A549 (cell line): Measurements from ENCODE around the gene ZNF511. TPM values are rescaled to one million over a fixed set of nuclear protein-coding genes. Genes with fewer than 3 reads are reported as not detected.

Experiments used
- ATAC-seq, 2 experiments: fragments of 200-7000 bp in 1 of 2; fragments of >200 bp in 1 of 2; cut with Nextera tagmentation in 1 of 2; cut with Tn5 transposase in 1 of 2; 3 replicates each; pipeline versions ENCODE4 v1.8.0 to v1.9.1; 2018 to 2020; ENCODE audit warnings: mild to moderate bottlenecking in 1 of 2, moderate library complexity in 1 of 2
- CTCF ChIA-PET: fragments of 300-600 bp; sonication (Branson Sonifier 250); formaldehyde crosslinking; extraction: SDS; loops from one replicate; lab custom pipeline; 2021; ENCODE audit warnings: antibody characterized with exemption, inconsistent platforms; lab: Yijun Ruan, JAX
- POLR2A ChIA-PET: fragments of 350-600 bp; formaldehyde crosslinking; extraction: SDS; loops from one replicate; lab custom pipeline; 2021; ENCODE audit warnings: antibody characterized with exemption, inconsistent platforms; lab: Yijun Ruan, JAX
- DNase-seq, 2 experiments: peaks; one replicate each; pipeline versions ENCODE4 v3.0.0 to v3.0.0-alpha.2; 2011 to 2016; ENCODE audit warnings: low read depth in 1 of 2, low spot score in 1 of 2
- FAIRE-seq: peaks from 2 replicates; lab custom pipeline; 2011; peaks lifted over from hg19 to GRCh38; lab: Jason Lieb, UNC
- H3K27ac ChIP-seq, 2 experiments: fragments of >200 bp; sonication (Bioruptor Twin); formaldehyde crosslinking; 3 replicates each; pipeline ENCODE4 v1.5.1; 2016 to 2017
- H3K4me1 ChIP-seq: fragments of >200 bp; sonication (Bioruptor Twin); formaldehyde crosslinking; 3 replicates; pipeline ENCODE4 v1.6.1; 2016
- H3K4me2 ChIP-seq: fragments of >200 bp; sonication (Bioruptor Twin); formaldehyde crosslinking; 3 replicates; pipeline ENCODE4 v1.6.1; 2016
- H3K4me3 ChIP-seq: fragments of >200 bp; sonication (Bioruptor Twin); formaldehyde crosslinking; 3 replicates; pipeline ENCODE4 v1.5.1; 2016
- H3K9me3 ChIP-seq: fragments of >200 bp; sonication (Bioruptor Twin); formaldehyde crosslinking; 3 replicates; pipeline ENCODE4 v1.6.1; 2016
- ATOH8 ChIP-seq: fragments of 250-450 bp; sonication (Bioruptor Pico); IDR thresholded peaks from 2 replicates; pipeline ENCODE4 v1.5.0; 2020; ENCODE audit warnings: low read depth, mild to moderate bottlenecking, moderate library complexity
- BHLHE40 ChIP-seq: IDR thresholded peaks from 2 replicates; pipeline ENCODE4 v1.6.1; 2012; ENCODE audit warnings: low read depth, low read length, inconsistent platforms
- CBX8 ChIP-seq: fragments of 200-600 bp; sonication (generic); IDR thresholded peaks from 2 replicates; pipeline ENCODE4 v1.6.1; 2016
- CHD4 ChIP-seq: fragments of 200-600 bp; sonication (generic); IDR thresholded peaks from 2 replicates; pipeline ENCODE4 v1.6.1; 2016; ENCODE audit warnings: antibody characterized with exemption, mild to moderate bottlenecking, borderline replicate concordance
- CTCF ChIP-seq: fragments of >200 bp; sonication (Bioruptor Twin); formaldehyde crosslinking; IDR thresholded peaks from 3 replicates; pipeline ENCODE4 v1.5.1; 2016
- E2F6 ChIP-seq: IDR thresholded peaks from 2 replicates; pipeline ENCODE4 v1.6.1; 2012; ENCODE audit warnings: low read depth, borderline replicate concordance
- EHF ChIP-seq: fragments of 250-450 bp; sonication (Bioruptor Pico); IDR thresholded peaks from 2 replicates; pipeline ENCODE4 v1.5.0; 2020; ENCODE audit warnings: mild to moderate bottlenecking
- EHMT2 ChIP-seq: fragments of 200-600 bp; sonication (generic); IDR thresholded peaks from 2 replicates; pipeline ENCODE4 v1.6.1; 2016; ENCODE audit warnings: antibody characterized with exemption, low read depth, mild to moderate bottlenecking, moderate library complexity
- ESRRA ChIP-seq: fragments of 150-350 bp; IDR thresholded peaks from 2 replicates; pipeline ENCODE4 v1.6.1; 2014; ENCODE audit warnings: mild to moderate bottlenecking, low read length, borderline replicate concordance
- HMGXB4 ChIP-seq: fragments of 250-450 bp; sonication (Bioruptor Pico); IDR thresholded peaks from 2 replicates; pipeline ENCODE4 v1.5.0; 2021; ENCODE audit warnings: mild to moderate bottlenecking, moderate library complexity, borderline replicate concordance
- JUN ChIP-seq, 2 experiments: fragments of >200 bp; sonication (Bioruptor Twin); formaldehyde crosslinking; IDR thresholded peaks; 2 replicates in 1 of 2; 3 replicates in 1 of 2; pipeline ENCODE4 v1.6.1; 2016 to 2017
- KDM1A ChIP-seq: fragments of 200-600 bp; sonication (generic); IDR thresholded peaks from 2 replicates; pipeline ENCODE4 v1.6.1; 2016; ENCODE audit warnings: low read depth, mild to moderate bottlenecking
- PHF8 ChIP-seq: fragments of 200-600 bp; sonication (generic); IDR thresholded peaks from 2 replicates; pipeline ENCODE4 v1.6.1; 2016; ENCODE audit warnings: low read depth, mild to moderate bottlenecking, antibody characterized with exemption, moderate library complexity, borderline replicate concordance
- RFX5 ChIP-seq: fragments of 450-650 bp; IDR thresholded peaks from 2 replicates; pipeline ENCODE4 v1.7.1; 2014; ENCODE audit warnings: antibody characterized with exemption, mild to moderate bottlenecking, moderate library complexity
- SMC3 ChIP-seq: fragments of >200 bp; sonication (Bioruptor Twin); formaldehyde crosslinking; IDR thresholded peaks from 3 replicates; pipeline ENCODE4 v1.6.1; 2018; ENCODE audit warnings: inconsistent platforms
- SREBF2 ChIP-seq: fragments of 450-650 bp; IDR thresholded peaks from 2 replicates; pipeline ENCODE4 v1.6.1; 2014; ENCODE audit warnings: mild to moderate bottlenecking, moderate library complexity
- TFCP2L1 ChIP-seq: fragments of 250-450 bp; sonication (Bioruptor Pico); IDR thresholded peaks from 2 replicates; pipeline ENCODE4 v1.5.0; 2021; ENCODE audit warnings: mild to moderate bottlenecking
- ZNF302 ChIP-seq: fragments of 250-450 bp; sonication (Bioruptor Pico); IDR thresholded peaks from 2 replicates; pipeline ENCODE4 v1.9.0; 2021; ENCODE audit warnings: inconsistent platforms, mild to moderate bottlenecking, moderate library complexity
- WGBS: methylation state at CpG from one replicate; pipeline ENCODE4 v1.1.6; 2017; ENCODE audit errors: missing lambda C conversion rate; 5-methylcytosine and 5-hydroxymethylcytosine counted together
- polyA plus RNA-seq, 4 experiments: library from polyadenylated mRNA; depleted of rRNA in 3 of 4; stranded (reverse); fragments of >200 nt; fragmentation: RNase III in 1 of 4; extraction: RNeasy Plus Mini Kit Qiagen cat#74134 plus additional on column Dnase treatment in 1 of 4; gene quantifications; 2 replicates in 3 of 4; 3 replicates in 1 of 4; pipeline ENCODE4 v1.2.3, GENCODE V29; 2011 to 2017
- TF ChIP-seq, protein P1 (sequence below): fragments of 200-600 bp; sonication (generic); IDR thresholded peaks from 2 replicates; pipeline ENCODE4 v1.6.1; 2016; ENCODE audit warnings: antibody characterized with exemption, mild to moderate bottlenecking, moderate library complexity
- TF ChIP-seq, protein P2 (sequence below): IDR thresholded peaks from 2 replicates; pipeline ENCODE4 v1.6.1; 2012

The ZNF511 gene
- polyA plus RNA-seq, 2 of the 4 experiments (the other 2 are of a cell fraction), result 40.2 to 43.6 TPM

DNA sequence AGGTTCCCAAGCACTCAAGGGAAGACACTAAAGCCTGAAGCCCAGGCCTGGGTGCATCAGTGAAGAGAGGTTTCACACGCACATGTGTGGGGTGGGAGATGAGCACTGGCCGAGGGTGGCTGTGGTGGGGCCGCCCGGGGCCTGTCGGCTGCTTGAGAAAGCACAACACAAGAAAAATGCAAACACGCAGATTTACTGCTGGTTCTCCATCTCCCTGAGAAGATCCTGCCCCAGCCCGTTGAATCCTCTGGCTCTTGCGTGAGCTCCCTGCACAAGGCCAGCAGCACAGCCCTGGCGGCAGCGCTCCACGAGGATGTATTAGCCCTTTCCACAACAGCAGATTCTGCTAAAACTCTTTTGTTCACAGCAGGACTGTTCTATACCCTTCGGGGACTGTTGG, 6.2 kb downstream of the ZNF511 start:
- H3K9me3 ChIP-seq, result no peaks in the 10 kb centered on the region
- POLR2A ChIA-PET, result no interaction called here
- no peak overlapping the region for H3K4me2 ChIP-seq
- no peak for DNase-seq
- H3K4me3 ChIP-seq, result no peak overlapping the region
- H3K4me1 ChIP-seq, result 0 out of 3 replicates have a peak, but pooled peaks cover 7% of the 10 kb centered on the region
- TF ChIP-seq RFX5 (no peak), CBX8 (no peak), ESRRA (no peak), KDM1A (no peak), JUN (IDR thresholded peaks at IDR 0.05) (no peak), TFCP2L1 (CRISPR knock-in tag) (no peak), CTCF (no peak), PHF8 (no peak), SREBF2 (no peak), CHD4 (no peak), ZNF302 (CRISPR knock-in tag) (no peak), HMGXB4 (CRISPR knock-in tag) (no peak), EHMT2 (no peak), BHLHE40 (no peak), ATOH8 (no peak), SMC3 (no peak), EHF (no peak), E2F6 (no peak)
- TF ChIP-seq, protein P1, sequence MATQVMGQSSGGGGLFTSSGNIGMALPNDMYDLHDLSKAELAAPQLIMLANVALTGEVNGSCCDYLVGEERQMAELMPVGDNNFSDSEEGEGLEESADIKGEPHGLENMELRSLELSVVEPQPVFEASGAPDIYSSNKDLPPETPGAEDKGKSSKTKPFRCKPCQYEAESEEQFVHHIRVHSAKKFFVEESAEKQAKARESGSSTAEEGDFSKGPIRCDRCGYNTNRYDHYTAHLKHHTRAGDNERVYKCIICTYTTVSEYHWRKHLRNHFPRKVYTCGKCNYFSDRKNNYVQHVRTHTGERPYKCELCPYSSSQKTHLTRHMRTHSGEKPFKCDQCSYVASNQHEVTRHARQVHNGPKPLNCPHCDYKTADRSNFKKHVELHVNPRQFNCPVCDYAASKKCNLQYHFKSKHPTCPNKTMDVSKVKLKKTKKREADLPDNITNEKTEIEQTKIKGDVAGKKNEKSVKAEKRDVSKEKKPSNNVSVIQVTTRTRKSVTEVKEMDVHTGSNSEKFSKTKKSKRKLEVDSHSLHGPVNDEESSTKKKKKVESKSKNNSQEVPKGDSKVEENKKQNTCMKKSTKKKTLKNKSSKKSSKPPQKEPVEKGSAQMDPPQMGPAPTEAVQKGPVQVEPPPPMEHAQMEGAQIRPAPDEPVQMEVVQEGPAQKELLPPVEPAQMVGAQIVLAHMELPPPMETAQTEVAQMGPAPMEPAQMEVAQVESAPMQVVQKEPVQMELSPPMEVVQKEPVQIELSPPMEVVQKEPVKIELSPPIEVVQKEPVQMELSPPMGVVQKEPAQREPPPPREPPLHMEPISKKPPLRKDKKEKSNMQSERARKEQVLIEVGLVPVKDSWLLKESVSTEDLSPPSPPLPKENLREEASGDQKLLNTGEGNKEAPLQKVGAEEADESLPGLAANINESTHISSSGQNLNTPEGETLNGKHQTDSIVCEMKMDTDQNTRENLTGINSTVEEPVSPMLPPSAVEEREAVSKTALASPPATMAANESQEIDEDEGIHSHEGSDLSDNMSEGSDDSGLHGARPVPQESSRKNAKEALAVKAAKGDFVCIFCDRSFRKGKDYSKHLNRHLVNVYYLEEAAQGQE, result no peak
- TF ChIP-seq, protein P2, sequence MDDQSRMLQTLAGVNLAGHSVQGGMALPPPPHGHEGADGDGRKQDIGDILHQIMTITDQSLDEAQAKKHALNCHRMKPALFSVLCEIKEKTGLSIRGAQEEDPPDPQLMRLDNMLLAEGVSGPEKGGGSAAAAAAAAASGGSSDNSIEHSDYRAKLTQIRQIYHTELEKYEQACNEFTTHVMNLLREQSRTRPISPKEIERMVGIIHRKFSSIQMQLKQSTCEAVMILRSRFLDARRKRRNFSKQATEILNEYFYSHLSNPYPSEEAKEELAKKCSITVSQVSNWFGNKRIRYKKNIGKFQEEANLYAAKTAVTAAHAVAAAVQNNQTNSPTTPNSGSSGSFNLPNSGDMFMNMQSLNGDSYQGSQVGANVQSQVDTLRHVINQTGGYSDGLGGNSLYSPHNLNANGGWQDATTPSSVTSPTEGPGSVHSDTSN, result no peak
- no peak overlapping the region for H3K27ac ChIP-seq
- CTCF ChIA-PET, result interaction anchor here (0.9 to 3.6 kb wide), 10 partner anchors 8 to 63 kb away, joined by 3 to 33 read pairs (median 4); no protein-coding TSS in a partner anchor
- FAIRE-seq, result no peak
- no peak for ATAC-seq
- 92% methylated on average over 12 of the region's 12 CpGs for WGBS
